NCI-H146 (cell line): ENCODE measurements around the gene RPP21.

Experiments
- DNase-seq: peaks from one replicate; lab custom pipeline; 2025; lab: John Stamatoyannopoulos, UW

Gene RPP21

DNA sequence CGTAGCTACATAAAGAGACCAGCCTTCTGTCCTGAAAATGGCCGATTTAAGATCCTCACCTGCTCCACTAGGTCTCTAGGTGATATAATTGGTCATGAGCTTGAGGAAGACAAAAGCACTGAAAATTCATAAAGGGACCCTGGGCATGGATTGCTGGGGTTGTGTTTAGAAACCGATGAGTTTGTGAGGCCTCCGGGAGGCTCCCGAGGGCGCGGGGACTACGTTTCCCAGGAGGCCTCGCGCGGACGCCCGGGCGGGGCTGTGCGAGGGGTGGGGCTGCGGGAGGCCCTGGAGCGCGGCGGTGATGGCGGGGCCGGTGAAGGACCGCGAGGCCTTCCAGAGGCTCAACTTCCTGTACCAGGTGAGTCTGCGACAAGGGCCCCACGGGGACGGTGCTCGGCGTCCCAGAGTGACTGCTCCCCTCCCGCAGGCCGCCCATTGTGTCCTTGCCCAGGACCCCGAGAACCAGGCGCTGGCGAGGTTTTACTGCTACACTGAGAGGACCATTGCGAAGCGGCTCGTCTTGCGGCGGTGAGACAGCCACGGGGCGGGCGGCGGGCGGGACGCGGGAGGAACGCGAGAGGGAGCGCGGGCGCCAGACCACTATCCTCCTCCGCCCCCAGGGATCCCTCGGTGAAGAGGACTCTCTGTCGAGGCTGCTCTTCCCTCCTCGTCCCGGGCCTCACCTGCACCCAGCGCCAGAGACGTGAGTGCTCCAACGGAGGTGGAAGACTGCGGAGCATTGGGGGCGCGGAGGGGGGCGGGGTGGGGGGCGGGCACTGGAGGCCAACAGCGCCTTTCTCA lies at the start of gene RPP21:
RPP21 (plus strand) TSS at position 289 of the 804 bp plus-strand sequence; CDS start at position 305, 16 bp downstream.
- peak; percentile 85 for DNase-seq

DNA sequence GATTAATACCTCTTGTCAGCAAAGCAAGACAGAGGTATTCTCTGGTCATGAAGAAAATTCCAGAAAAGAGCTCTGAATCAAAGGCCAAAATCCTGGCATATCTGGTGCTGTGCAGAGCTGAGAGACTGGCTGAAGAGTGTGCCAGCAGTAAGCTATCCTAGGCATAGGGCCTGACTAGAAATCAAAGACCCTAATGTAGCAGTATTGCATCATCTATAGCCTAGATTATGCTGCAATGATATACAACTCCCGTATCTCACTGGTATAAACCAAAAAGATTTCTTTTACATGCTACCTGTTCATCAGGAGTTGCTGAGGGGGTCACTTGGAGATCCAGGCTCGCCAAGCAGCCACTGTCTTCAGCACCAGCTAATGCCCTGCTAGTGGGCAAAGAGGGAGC lies 49.1 kb upstream of the RPP21 start:
- DNase-seq, result no peak

DNA sequence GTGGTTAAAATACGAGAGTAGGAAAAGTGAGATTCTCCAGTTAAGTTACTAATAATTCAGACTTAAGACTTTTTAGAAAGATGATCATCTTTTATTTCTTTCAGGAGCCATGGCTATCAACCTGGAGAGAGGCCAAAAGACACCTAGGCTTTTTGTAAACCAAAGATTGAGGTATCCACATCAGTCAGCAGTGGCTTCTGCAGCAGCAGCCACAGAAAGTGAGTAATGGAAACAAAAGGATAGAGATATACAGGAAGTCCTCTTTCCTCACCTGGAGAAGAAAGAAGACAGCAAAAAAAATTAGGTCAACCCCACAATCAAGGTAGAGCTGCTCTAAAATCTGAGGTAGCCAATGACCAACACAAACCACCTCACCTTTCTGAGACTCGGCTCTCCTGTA lies 41.0 kb upstream of the RPP21 start:
- no peak for DNase-seq

DNA sequence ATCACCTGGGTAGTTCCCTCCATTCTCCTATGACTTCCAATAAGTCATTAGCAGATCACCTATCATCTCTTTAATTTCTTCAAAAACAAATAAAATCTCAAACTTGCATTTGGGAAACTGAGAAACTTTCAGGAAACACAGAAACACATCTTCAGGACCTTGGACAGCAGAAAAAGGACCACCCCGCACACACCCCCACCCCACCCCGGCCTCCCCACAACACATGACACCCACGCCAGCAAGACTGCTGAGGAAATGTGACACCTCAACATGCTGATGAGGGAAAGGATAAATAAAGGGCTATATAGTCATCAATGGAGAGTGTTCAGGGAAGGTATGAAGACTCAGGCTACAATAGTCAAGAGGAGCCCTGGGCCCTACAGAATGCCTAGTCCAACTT lies 33.9 kb upstream of the RPP21 start:
- DNase-seq, result no peak

DNA sequence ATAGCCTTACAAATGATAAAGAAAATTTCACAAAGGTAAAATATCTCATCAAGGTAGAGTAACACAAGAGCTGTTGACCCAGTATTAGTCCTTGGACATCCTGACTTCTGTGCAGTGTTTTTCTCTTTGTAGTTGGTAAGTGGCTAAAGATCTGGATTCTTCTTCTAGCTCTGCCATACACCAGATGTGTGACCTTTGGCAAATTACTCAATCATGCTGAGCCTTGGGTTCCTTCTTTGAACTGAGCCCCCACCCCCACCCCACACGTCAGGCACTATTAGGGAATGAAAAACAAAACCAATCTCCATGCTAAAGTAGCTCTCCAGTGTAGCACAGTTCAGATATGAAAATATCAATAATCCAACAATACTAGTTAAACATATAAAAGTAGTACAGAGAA lies 33.3 kb upstream of the RPP21 start:
- DNase-seq, result no peak

DNA sequence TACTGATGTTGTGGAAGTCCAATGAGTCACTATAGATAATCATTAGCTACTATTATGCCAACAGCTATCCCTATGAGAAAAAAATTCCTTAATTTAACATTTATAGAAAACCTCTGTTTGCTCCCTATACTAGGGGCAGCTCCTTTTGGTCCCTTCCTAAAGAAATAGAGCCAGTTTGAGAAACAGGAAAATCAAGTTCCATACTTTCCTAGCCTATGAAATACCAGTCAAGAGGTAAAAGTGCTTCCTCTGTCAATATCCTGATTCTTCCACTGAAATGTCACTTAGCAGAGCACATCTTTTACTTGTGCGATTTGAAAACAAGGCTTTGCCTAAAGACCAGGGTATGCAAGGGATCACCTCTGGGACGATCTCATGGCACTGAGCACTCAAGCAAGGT lies 32.7 kb upstream of the RPP21 start:
- DNase-seq, result no peak

DNA sequence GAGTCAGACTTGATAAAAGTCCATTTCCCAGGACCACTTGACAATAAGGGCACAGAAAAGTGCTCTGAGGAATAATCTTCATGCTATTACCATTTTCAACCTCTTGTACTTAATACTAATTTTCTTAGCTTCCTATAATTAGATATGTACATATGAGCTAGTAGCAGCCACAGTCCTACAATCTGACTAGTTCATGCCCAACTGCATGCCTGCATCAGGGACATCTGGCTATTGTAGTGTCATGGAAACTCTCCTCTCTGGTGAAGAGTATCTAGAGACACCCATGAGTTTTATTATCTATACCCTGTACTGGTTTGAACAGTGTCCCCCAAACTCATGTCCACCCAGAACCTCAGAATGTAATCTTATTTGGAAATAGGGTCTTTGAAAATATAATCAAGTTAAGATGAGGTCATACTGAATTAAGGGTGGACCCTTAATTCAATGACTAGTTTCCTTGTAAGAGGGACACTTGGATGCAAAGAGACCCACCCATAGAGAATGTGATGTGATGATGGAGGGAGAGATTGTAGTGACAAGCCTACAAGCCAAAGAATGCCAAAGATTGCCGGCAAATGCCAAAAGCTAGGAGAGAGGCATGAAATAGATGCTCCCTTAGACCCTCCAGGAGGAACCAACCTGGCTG lies 32.2 kb upstream of the RPP21 start:
- no peak for DNase-seq

DNA sequence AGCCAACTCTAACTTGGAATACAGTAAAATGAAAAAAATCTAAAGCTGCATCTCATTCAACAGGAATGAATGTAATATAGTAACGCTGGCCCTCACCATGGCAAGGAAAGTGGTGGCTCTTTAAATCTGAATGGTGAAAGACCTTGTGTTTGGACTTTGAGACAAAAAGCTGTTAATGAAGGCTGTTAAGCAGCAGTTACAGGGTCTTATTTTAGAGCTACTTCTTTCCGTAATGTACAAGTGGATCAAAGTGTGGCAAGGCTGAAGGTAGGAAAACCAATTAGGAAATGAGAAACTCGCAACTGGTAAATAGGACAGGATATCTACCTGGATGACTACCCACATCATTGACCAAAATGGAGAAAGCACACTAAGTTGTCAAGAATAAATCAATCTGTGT lies 29.8 kb upstream of the RPP21 start:
- no peak for DNase-seq

DNA sequence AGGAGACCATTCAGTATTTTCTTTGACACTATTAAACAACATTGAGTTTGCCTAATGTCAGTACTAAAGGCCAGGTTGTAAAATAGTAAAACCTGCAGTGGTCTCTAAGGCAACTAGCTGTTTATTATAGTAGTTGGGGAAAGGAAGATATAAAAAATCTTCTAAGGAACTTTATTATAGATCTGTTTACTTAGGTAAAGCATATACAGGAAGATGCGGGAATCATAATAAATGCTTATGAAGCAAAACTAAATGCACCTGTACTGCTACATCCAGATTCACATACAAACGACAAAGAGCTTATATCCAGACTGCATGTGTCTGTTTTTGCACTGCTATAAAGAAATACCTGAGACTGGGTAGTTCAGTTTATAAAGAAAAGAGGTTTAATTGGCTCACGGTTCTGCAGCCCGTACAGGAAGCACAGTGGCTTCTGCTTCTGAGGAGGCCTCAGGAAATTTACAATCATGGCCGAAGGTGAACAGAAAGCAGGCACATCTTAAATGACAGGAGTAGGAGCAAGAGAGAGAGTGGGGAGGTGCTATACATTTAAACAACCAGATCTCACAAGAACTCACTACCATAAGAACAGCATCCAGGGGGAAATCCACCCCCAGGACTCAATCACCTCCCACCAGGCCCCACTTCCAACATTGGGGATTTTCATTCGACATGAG lies 26.9 kb upstream of the RPP21 start:
- no peak for DNase-seq

DNA sequence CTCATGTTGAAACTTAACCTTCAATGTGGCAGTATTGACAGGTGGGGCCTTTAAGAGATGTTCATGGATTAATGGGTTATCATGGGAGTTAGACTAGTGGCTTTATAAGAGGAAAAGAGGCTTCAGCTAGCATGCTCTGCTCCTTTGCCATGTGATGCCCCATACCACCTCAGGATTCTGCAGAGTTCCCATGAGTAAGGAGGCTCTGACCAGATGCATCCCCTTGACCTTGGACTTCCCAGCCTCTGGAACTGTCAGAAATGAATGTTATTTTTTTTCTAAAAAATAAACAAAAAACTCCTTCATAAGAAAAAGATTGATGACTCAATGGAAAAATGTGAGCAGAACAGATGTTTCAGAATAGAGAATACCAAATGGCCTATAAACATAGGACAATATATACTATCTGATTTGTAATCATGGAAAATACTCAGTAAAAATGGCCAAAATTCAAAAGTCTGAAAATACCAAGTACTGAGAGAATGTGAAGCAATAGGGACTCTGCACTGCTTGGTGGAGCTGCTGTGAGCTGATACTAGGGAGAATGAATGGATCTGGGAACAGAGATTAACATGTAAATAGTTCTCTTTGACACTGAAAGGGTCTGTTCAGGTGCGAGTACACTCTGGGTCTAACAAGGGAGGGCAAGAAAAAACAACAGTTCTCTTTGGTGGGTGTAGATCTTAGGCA lies 25.7 kb upstream of the RPP21 start:
- no peak for DNase-seq

DNA sequence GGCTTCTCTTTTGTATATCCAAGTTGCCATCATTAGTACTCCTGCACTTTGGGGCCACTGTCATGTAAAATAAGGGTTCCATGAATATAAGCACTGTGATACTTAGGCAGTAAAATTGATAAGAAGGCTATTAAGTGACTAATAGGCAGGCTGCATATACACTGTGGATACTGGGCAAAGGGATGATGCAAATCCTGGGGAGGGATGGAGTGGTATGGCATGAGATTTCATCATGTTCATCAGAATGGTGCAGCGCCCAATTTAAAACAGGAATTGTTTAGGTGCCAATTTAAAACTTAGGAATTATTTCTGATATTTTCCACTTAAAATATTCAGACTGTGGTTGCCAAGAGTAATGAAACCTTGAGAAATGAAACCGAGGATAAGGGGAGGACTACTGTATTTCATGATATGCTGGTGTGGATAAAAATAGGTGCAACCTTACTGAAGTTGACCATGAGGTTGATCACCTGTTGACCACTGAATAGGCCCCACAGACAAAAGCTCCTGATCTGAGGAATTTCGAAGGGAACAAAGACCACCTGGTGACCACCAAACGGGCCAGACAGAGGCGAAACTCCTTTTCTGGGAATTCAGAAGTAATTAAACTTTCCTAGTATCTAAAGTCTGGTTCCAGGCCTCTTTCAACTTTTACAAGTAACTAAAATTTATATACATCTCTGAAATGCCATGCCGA lies 23.1 kb upstream of the RPP21 start:
- DNase-seq, result no peak

DNA sequence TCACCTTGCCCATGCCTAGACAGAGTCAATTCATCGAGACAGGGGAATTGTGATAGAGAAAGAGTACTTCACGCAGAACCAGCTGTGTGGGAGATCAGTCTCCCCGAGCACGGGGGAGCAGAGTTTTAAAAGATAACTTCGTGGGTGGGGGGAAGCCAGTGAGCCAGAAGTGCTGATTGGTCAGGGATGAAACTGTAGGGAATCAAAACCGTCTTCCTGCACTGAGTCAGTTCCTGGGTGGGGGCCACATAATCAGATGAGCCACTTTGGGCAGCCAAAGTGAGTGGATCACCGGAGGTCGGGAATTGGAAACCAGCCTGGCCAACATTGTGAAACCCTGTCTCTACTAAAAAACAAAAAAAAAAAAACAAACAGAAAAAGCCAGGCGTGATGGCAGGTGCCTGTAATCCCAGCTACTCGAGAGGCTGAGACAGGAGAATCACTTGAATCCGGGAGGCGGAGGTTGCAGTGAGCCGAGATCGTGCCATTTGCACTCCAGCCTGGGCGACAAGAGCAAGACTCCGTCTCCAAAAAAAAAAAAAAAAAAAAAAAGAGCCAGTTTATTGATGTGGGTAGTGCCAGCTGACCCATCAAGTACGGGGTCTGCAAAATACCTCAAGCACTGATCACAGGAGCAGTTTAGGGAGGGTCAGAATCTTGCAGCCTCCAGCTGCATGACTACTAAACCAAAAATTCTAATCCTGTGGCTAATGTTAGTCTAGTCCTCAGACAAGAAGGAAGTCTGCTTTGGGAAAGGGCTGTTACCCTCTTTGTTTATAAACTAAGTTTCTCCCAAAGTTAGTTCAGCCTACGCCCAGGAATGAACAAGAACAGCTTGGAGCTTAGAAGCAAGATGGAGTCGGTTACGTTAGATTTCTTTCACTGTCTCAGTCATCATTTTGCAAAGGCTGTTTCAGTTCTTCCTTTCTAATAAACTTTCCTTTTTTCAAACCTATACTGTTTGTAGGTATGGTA lies 22.1 kb upstream of the RPP21 start:
- no peak for DNase-seq

DNA sequence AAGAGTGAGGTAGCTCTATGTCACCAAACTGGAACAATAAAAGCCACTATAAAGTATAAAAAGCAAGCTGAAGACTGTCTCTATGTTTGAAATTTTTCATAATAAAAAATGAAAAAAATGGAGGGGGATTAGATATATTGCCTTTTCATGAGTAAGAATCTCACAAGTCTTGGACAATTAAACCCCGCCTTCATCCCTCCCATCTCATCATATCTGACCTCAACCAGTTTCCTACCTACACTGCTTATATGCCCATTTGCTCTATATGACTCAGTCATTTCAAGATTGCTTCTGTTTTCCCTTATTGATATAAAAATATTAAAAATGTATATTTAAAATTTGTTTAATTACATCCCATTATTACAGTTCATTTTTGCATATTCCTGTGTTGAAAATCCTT lies 21.1 kb upstream of the RPP21 start:
- no peak for DNase-seq

DNA sequence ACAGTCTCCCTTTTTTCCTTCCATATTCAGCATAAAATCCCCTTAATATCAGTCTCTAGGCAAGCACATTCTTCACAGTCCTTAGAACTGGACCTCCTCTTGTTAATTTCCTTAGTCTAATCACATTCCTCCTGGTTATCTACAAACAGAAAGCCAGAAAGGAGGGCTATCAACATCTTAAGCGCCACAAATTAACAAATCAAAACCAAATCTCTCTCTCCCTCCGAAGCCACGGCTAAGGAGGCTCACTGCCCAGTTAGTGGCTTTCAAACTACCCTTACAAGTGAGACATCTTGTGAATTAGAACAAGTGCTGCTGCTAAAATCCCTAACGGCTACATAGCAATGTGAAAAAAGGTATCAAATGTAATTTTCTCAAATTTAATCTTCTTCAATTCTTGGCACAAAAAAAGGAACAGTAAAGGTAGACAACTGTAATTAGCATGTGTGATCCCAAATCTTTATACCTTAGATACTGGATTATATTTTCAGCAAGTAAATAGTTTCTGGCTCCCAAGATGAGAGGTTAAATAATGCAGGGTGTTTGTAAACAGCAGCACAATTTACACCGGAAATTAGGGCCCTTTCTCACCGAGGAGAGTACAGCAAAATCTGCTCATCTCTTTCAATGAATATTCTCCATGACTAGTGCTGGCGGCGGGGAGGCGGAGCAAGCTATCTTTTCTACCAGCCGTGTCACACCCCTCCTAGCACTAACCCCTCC lies 19.6 kb upstream of the RPP21 start:
- no peak for DNase-seq

DNA sequence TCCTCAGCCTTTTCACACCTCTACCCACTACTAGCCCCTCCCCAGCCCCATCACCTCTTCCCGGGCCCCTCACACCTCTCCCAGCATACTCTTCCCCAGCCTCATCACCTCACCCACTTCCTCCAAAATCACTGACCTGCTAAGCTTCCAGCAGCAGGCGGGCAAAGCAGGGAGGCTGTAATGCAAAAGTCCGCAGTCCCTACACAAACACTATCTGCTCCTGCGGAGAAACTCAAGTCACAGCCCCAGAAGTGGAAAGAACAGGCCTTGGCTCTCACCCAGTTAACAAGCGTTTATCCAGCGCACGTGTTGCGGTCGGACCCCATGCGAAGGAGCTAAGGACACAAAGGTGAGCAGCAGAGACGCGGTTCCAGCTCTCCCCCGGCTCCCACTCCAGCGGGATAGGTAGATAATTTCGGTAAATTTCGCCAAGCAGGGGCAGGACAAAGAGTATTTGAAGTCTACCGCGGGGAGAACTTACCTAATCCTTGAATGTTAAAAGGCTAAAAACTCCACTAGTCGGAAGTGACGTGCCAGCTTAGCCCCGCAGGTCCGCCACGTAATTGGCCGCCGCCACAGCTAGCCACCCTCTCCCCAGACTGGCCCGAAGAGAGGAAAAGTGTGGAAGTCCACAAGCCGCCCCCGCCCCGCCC lies 19.0 kb upstream of the RPP21 start:
- DNase-seq, result peak; percentile 86

DNA sequence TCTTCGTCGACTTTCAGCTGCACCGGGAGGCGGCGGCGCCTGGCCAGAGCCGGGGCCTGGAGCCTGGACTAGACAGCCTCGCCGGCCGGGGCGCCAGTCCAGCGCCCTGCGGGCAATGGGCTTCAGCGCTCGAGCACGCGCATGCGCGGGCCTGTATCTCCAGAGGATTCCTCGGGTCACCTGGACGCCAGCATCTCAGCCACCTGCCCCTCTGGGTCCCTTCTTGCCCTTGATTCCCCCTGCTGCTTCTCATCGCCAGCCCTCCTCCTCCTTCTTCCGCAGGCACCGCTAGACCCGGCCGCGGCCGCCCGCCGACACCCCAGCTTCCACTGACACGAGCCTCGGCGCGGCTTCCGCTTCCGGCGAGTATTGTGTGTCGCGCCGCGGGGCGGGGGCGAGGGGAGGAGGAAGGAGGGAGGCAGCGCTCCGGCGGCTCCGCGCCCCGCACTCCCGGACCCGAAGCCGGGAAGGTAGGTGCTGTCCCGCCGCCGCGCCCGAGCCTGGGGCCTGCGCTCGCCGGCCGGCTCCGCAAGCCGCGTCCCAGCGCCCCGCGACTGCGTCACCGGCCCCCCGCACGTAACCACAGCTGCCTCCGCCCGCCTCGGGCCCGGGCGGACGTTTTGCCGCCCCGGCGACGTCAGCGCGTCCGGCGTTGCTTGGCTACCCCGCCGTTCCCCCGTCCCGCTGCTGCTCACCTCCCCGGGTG lies 18.3 kb upstream of the RPP21 start, which contains the start of gene TRIM39:
TRIM39 (plus strand) TSS at position 402 of the 706 bp plus-strand sequence. CDS start 2,391 bp downstream, outside the sequence.
- peak; percentile 88 for DNase-seq

DNA sequence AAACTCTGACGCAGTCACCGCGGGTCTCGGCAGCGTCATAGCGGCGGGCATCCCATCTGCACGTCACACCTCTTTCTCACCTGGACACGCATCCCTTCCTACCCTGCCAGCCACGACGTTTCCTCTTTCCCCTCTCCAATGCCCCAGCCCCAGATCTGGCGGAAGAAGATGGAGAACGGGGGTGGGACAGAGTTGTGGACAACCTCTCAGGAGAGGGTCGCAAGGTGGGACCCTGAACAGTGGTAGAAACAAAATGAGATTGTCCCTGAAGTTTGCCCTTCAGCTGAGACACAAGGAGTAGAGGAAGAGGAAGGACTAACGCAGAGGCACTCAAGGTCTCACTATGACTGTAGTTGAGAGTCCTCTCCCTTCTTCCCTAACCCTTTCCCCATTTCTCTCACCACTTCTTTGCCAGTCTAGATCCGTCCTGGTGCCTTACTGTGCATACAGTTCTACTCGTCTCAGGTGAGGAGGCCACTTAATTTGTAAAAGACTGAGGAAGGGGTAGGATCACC lies 17.7 kb upstream of the RPP21 start:
- DNase-seq, result no peak

DNA sequence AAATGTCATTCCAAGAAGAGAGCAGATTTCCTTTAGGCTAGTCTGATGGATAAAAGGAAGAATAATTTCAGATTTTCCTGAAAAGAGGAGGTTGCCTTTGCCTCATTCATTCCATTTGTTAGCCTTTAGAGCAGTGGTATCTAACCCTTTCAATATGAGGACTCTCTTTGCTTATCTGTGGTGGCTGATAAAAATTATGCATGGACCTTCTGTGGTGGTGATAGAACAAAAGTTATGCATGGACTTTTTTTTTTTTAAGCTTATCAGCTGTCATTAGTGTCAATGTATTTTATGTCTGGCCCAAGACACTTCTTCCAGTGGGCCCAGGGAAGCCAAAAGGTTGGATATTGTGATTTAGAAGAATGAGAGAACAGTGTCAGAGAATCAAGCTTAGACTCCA lies 16.6 kb upstream of the RPP21 start:
- DNase-seq, result no peak
